ENCODE measurements around the gene MX2.

MX2 gene

GRCh38 chr21:41369920-41370839 lies 8.4 kb downstream of the MX2 start (continued):
- TF ChIP-seq ZNF747 (tag by site-specific recombination; IDR thresholded peaks at IDR 0.05) (no peak), ZFHX2 (tag by site-specific recombination; conservative IDR thresholded peaks at IDR 0.05) (no peak), ZNF157 (tag by site-specific recombination; IDR thresholded peaks at IDR 0.05) (no peak)

GRCh38 chr21:41370840-41371684 lies 9.2 kb downstream of the MX2 start:
- TF ChIP-seq ZNF600 (tag by site-specific recombination; IDR thresholded peaks at IDR 0.05) (no peak), ZNF48 (tag by site-specific recombination; IDR thresholded peaks at IDR 0.05) (no peak), ZNF513 (tag by site-specific recombination; IDR thresholded peaks at IDR 0.05) (no peak), ZNF112 (tag by site-specific recombination; IDR thresholded peaks at IDR 0.05) (no peak), ZNF501 (tag by site-specific recombination; IDR thresholded peaks at IDR 0.05) (no peak), ZNF362 (tag by site-specific recombination; IDR thresholded peaks at IDR 0.05) (no peak), ZNF266 (tag by site-specific recombination; IDR thresholded peaks at IDR 0.05; ENCODE audit: low read depth) (no peak), ZNF341 (tag by site-specific recombination; IDR thresholded peaks at IDR 0.05; ENCODE audit: low read depth) (no peak), GLIS2 (tag by site-specific recombination; IDR thresholded peaks at IDR 0.05) (no peak), HOXD13 (CRISPR knock-in tag; IDR thresholded peaks at IDR 0.05; ENCODE audit: borderline replicate concordance) (no peak), ZNF302 (tag by site-specific recombination; IDR thresholded peaks at IDR 0.05; ENCODE audit: low read depth) (no peak), ZNF629 (tag by site-specific recombination; IDR thresholded peaks at IDR 0.05) (no peak), OSR2 (tag by site-specific recombination; IDR thresholded peaks at IDR 0.05) (no peak), ZNF626 (tag by site-specific recombination; IDR thresholded peaks at IDR 0.05) (no peak), MZF1 (tag by site-specific recombination; IDR thresholded peaks at IDR 0.05; ENCODE audit: borderline replicate concordance) (no peak), ZIC2 (tag by site-specific recombination; IDR thresholded peaks at IDR 0.05) (no peak), PRDM6 (tag by site-specific recombination; IDR thresholded peaks at IDR 0.05) (no peak), ATF2 (tag by site-specific recombination; IDR thresholded peaks at IDR 0.05; ENCODE audit: low read depth) (no peak), ZBTB6 (tag by site-specific recombination; IDR thresholded peaks at IDR 0.05) (no peak)
- CTCF ChIA-PET, result no interaction called here
- Histone ChIP-seq H3K27ac (ENCODE audit: extremely low read depth, low read depth, low read length) (no peak overlapping the region), H3K4me3 (ENCODE audit: low read depth, low read length) (no peak overlapping the region), H3K36me3 (ENCODE audit: control insufficient read depth in 2 of 2, insufficient read depth in 1 of 2, low read length in 2 of 2) (no peaks in the 10 kb centered on the region), H3K9me3 (ENCODE audit: control insufficient read depth, insufficient read depth, low read depth, low read length) (no peaks in the 10 kb centered on the region), H3K4me1 (ENCODE audit: control insufficient read depth, insufficient read depth, low read length) (no peaks in the 10 kb centered on the region)
- POLR2A ChIA-PET, result no interaction called here
